ENCODE data around the gene MYO10.

DNA sequence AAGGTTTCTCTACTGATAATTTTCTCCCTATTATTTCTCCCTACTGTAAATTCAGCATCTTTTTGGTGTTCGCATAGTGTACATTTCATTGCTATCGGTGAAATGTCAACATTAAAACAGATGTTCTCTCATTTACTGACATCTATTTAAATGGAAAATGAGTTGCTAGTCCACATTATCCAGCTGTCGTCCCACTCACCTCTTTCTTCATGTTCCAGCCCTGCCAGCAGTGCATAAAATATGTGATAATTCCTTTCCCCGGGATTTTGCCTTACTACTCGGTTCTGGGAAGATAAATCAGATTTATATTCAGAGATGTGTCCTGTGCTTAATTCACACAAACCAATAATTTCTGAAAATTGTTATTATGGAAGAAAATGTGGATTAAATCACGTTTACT lies 155.8 kb downstream of the MYO10 start:
- TF ChIP-seq, protein P1, sequence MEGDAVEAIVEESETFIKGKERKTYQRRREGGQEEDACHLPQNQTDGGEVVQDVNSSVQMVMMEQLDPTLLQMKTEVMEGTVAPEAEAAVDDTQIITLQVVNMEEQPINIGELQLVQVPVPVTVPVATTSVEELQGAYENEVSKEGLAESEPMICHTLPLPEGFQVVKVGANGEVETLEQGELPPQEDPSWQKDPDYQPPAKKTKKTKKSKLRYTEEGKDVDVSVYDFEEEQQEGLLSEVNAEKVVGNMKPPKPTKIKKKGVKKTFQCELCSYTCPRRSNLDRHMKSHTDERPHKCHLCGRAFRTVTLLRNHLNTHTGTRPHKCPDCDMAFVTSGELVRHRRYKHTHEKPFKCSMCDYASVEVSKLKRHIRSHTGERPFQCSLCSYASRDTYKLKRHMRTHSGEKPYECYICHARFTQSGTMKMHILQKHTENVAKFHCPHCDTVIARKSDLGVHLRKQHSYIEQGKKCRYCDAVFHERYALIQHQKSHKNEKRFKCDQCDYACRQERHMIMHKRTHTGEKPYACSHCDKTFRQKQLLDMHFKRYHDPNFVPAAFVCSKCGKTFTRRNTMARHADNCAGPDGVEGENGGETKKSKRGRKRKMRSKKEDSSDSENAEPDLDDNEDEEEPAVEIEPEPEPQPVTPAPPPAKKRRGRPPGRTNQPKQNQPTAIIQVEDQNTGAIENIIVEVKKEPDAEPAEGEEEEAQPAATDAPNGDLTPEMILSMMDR (IDR thresholded peaks at IDR 0.05; ENCODE audit: low read depth, low read length), result no peak
- no peak for TF ChIP-seq EZH2phosphoT487 (IDR thresholded peaks at IDR 0.05; ENCODE audit: low read depth)

All from OCI-LY3 (cell line).